GM12872 (cell line): ENCODE results near the gene CPA1.

Experiments
- CTCF ChIP-seq: IDR thresholded peaks from 3 replicates; pipeline ENCODE4 v1.5.1; 2011; ENCODE audit warnings: low read depth, mild to moderate bottlenecking, low read length, moderate library complexity; ENCODE audit not compliant: insufficient read depth

The CPA1 gene

GRCh38 chr7:130369831-130370550, 10.3 kb upstream of the CPA1 start:
- TF ChIP-seq CTCF, result no peak

GRCh38 chr7:130371046-130371445, 9.2 kb upstream of the CPA1 start:
- no peak for TF ChIP-seq CTCF

- TF ChIP-seq CTCF, result no peak
Observed at GRCh38 chr7:130372402-130373165, 7.7 kb upstream of the CPA1 start.

- no peak for TF ChIP-seq CTCF
Observed at GRCh38 chr7:130374507-130374906, 5.8 kb upstream of the CPA1 start.

- no peak for TF ChIP-seq CTCF
Observed at GRCh38 chr7:130377178-130377577, 3.1 kb upstream of the CPA1 start.

GRCh38 chr7:130379019-130379418, 1.3 kb upstream of the CPA1 start:
- no peak for TF ChIP-seq CTCF

GRCh38 chr7:130379532-130379920, 768 bp upstream of the CPA1 start:
- no peak for TF ChIP-seq CTCF
